Measurements from ENCODE around the gene VPS8. TPM values are rescaled to one million over a fixed set of nuclear protein-coding genes. Genes with fewer than 3 reads are reported as not detected.

Gene VPS8
- total RNA-seq, 2 donors from 2014 or later: 39.2 to 52.7 TPM

- no peak for ATAC-seq
- intact Hi-C loops (cut with DNase I): no loop called here
- Histone ChIP-seq H3K9me3 (no peaks in the 10 kb centered on the region), H3K27me3 (no peaks in the 10 kb centered on the region), H3K4me3 (no peak overlapping the region), H3K27ac (no peak overlapping the region), H3K4me1 (no peaks in the 10 kb centered on the region), H3K36me3 (replicated peaks in 1 of 2; ENCODE audit: insufficient read depth in 1 of 2, low read depth in 2 of 2) (peaks cover 0 to 2% of the 10 kb centered on the region in 2 donors)
- DNase-seq: no peak
- no peak for TF ChIP-seq CTCF (IDR thresholded peaks at IDR 0.05)
- TF ChIP-seq POLR2A (IDR thresholded peaks at IDR 0.05): no peak
- WGBS, 2 donors: 82 to 100% methylated on average over 1 of the region's 1 CpG
Measured at GRCh38 chr3:184884359-184885017, 72.5 kb downstream of the VPS8 start.

- Histone ChIP-seq H3K27ac (no peak overlapping the region), H3K36me3 (replicated peaks in 1 of 2; ENCODE audit: insufficient read depth in 1 of 2, low read depth in 2 of 2) (peaks cover 0 to 2% of the 10 kb centered on the region in 2 donors), H3K4me1 (no peaks in the 10 kb centered on the region), H3K4me3 (no peak overlapping the region), H3K27me3 (no peaks in the 10 kb centered on the region), H3K9me3 (no peaks in the 10 kb centered on the region)
- WGBS, 2 donors: 74 to 77% methylated on average over 4 of the region's 4 CpGs
- ATAC-seq (no peak), DNase-seq (no peak)
- no peak for TF ChIP-seq CTCF (IDR thresholded peaks at IDR 0.05)
- intact Hi-C loops (cut with DNase I): no loop called here
Measured at GRCh38 chr3:184885112-184885511, 73.1 kb downstream of the VPS8 start.

GRCh38 chr3:184887574-184887973 is 75.6 kb downstream of the VPS8 start:
- DNase-seq (no peak), ATAC-seq (no peak)
- intact Hi-C loops (cut with DNase I): no loop called here
- no peak for TF ChIP-seq POLR2A (IDR thresholded peaks at IDR 0.05)
- no peak for TF ChIP-seq CTCF (IDR thresholded peaks at IDR 0.05)
- peaks cover 0 to 2% of the 10 kb centered on the region in 2 donors for H3K36me3 ChIP-seq (replicated peaks in 1 of 2; ENCODE audit: insufficient read depth in 1 of 2, low read depth in 2 of 2)
- no peaks in the 10 kb centered on the region for H3K9me3 ChIP-seq
- WGBS, 2 donors: 78 to 89% methylated on average over 2 of the region's 2 CpGs
- H3K27me3 ChIP-seq: no peaks in the 10 kb centered on the region
- no peak overlapping the region for H3K4me3 ChIP-seq
- H3K4me1 ChIP-seq: no peaks in the 10 kb centered on the region
- no peak overlapping the region for H3K27ac ChIP-seq

- DNase-seq (no peak), ATAC-seq (no peak)
- TF ChIP-seq POLR2A (IDR thresholded peaks at IDR 0.05) (no peak), CTCF (IDR thresholded peaks at IDR 0.05) (no peak)
- H3K36me3 ChIP-seq (replicated peaks in 1 of 2; ENCODE audit: insufficient read depth in 1 of 2, low read depth in 2 of 2): peaks cover 0 to 2% of the 10 kb centered on the region in 2 donors
- no peak overlapping the region for H3K4me3 ChIP-seq
- H3K27me3 ChIP-seq: no peaks in the 10 kb centered on the region
- intact Hi-C loops (cut with DNase I): no loop called here
- no peaks in the 10 kb centered on the region for H3K9me3 ChIP-seq
- H3K4me1 ChIP-seq: no peaks in the 10 kb centered on the region
- 91% methylated on average over 6 of the region's 6 CpGs for WGBS, 2 donors
- H3K27ac ChIP-seq: no peak overlapping the region
Measured at GRCh38 chr3:184889312-184889904, 77.4 kb downstream of the VPS8 start.

- intact Hi-C loops (cut with DNase I): no loop called here
- no peak for ATAC-seq
- no peak for DNase-seq
- H3K27ac ChIP-seq: no peak overlapping the region
- no peak for TF ChIP-seq CTCF (IDR thresholded peaks at IDR 0.05)
- no peak for TF ChIP-seq POLR2A (IDR thresholded peaks at IDR 0.05)
- no peaks in the 10 kb centered on the region for H3K9me3 ChIP-seq
- no peak overlapping the region for H3K4me3 ChIP-seq
- H3K4me1 ChIP-seq: no peaks in the 10 kb centered on the region
- H3K36me3 ChIP-seq (replicated peaks in 1 of 2; ENCODE audit: insufficient read depth in 1 of 2, low read depth in 2 of 2): no peaks in the 10 kb centered on the region
- 95 to 98% methylated on average over 1 of the region's 1 CpG for WGBS, 2 donors
- H3K27me3 ChIP-seq: no peaks in the 10 kb centered on the region
Measured at GRCh38 chr3:184894051-184894450, 82.1 kb downstream of the VPS8 start.

Data from body of pancreas (tissue), 4 donors.